ENCODE results near the gene NAA10.

- TF ChIP-seq TAF1 (IDR thresholded peaks at IDR 0.05; ENCODE audit: borderline replicate concordance, low read depth, low read length), result no peak
- TF ChIP-seq POLR2A (IDR thresholded peaks at IDR 0.05; ENCODE audit: low read depth, low read length), result no peak
- no peak for TF ChIP-seq POLR2AphosphoS5 (IDR thresholded peaks at IDR 0.05; ENCODE audit: low read depth, low read length)
These were observed 4.7 kb upstream of the NAA10 start for GRCh38 chrX:153939573-153939972.

Measured in GM12892 (cell line).